ENCODE data around the gene PCDHB13. TPM values are rescaled to one million over a fixed set of nuclear protein-coding genes. Genes with fewer than 3 reads are reported as not detected.
"Not testable (repeated sequence)": the region's sequence is repeated elsewhere in the genome, so short reads cannot be mapped to it uniquely, and the experiment has no call there.

The PCDHB13 gene
- total and polyA plus RNA-seq, 2 of the 13 experiments (the other 11 are each of a cell fraction or from before 2014, with no cell fraction given), result 0.57 to 0.80 TPM

DNA sequence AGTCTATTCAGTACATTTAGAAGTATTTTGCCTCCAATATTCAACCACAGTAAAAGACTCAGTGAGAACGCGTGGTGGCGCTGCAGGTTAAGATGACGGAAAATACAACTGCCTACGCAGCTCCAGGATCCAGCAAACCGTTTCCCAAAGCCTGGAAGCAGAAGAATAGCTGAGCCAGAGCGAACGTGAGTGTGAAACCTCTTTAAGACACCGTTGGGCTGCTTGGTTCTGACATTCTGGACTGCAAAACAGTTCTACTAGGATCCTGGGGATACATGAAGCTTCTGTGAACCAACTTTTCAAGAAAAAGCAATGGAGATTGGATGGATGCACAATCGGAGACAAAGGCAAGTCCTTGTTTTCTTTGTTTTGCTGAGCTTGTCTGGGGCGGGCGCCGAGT lies 31.5 kb upstream of the PCDHB13 start, which contains the start of gene PCDHB16 (continued):
- TF ChIP-seq, protein P1, sequence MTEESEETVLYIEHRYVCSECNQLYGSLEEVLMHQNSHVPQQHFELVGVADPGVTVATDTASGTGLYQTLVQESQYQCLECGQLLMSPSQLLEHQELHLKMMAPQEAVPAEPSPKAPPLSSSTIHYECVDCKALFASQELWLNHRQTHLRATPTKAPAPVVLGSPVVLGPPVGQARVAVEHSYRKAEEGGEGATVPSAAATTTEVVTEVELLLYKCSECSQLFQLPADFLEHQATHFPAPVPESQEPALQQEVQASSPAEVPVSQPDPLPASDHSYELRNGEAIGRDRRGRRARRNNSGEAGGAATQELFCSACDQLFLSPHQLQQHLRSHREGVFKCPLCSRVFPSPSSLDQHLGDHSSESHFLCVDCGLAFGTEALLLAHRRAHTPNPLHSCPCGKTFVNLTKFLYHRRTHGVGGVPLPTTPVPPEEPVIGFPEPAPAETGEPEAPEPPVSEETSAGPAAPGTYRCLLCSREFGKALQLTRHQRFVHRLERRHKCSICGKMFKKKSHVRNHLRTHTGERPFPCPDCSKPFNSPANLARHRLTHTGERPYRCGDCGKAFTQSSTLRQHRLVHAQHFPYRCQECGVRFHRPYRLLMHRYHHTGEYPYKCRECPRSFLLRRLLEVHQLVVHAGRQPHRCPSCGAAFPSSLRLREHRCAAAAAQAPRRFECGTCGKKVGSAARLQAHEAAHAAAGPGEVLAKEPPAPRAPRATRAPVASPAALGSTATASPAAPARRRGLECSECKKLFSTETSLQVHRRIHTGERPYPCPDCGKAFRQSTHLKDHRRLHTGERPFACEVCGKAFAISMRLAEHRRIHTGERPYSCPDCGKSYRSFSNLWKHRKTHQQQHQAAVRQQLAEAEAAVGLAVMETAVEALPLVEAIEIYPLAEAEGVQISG (CRISPR knock-in tag; IDR thresholded peaks at IDR 0.05), result peak; percentile 77
- no peak for TF ChIP-seq ZNF563 (CRISPR knock-in tag; IDR thresholded peaks at IDR 0.05)
- TF ChIP-seq, protein P2, sequence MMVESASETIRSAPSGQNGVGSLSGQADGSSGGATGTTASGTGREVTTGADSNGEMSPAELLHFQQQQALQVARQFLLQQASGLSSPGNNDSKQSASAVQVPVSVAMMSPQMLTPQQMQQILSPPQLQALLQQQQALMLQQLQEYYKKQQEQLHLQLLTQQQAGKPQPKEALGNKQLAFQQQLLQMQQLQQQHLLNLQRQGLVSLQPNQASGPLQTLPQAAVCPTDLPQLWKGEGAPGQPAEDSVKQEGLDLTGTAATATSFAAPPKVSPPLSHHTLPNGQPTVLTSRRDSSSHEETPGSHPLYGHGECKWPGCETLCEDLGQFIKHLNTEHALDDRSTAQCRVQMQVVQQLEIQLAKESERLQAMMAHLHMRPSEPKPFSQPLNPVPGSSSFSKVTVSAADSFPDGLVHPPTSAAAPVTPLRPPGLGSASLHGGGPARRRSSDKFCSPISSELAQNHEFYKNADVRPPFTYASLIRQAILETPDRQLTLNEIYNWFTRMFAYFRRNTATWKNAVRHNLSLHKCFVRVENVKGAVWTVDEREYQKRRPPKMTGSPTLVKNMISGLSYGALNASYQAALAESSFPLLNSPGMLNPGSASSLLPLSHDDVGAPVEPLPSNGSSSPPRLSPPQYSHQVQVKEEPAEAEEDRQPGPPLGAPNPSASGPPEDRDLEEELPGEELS (CRISPR knock-in tag; IDR thresholded peaks at IDR 0.05), result 0 out of 2 replicates have a peak, but pooled peaks have one; percentile 19

DNA sequence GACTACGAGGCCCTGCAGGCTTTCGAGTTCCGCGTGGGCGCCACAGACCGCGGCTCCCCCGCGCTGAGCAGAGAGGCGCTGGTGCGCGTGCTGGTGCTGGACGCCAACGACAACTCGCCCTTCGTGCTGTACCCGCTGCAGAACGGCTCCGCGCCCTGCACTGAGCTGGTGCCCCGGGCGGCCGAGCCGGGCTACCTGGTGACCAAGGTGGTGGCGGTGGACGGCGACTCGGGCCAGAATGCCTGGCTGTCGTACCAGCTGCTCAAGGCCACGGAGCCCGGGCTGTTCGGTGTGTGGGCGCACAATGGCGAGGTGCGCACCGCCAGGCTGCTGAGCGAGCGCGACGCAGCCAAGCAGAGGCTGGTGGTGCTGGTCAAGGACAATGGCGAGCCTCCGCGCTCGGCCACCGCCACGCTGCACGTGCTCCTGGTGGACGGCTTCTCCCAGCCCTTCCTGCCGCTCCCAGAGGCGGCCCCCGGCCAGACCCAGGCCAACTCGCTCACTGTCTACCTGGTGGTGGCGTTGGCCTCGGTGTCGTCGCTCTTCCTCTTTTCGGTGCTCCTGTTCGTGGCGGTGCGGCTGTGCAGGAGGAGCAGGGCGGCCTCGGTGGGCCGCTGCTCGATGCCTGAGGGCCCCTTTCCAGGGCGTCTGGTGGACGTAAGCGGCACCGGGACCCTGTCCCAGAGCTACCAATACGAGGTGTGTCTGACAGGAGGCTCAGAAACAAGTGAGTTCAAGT lies 29.4 kb upstream of the PCDHB13 start:
- H3K9ac ChIP-seq (ENCODE audit: insufficient read depth, low read depth, low read length); H4K20me1 ChIP-seq (ENCODE audit: insufficient read depth, low read length); FAIRE-seq; in situ Hi-C loops (cut with HindIII; ENCODE audit: extremely low pct_ligation_motif_present, low pct_unique_long_range_greater_than_20kb); BruUV-seq (replicated peaks); H3K27me3 ChIP-seq (ENCODE audit: control insufficient read depth in 1 of 2, insufficient read depth in 2 of 2, low read length in 2 of 2); CTCF ChIA-PET (ENCODE audit: low intra/inter-chr PET ratio, low total read pairs); H3K4me3 ChIP-seq (replicated peaks in 1 of 3; ENCODE audit: insufficient read depth in 1 of 3, low read depth in 2 of 3, low read length in 3 of 3); H2AFZ ChIP-seq (ENCODE audit: low read length); POLR2A ChIA-PET; H3K36me3 ChIP-seq (replicated peaks in 1 of 2; ENCODE audit: control insufficient read depth in 1 of 2, insufficient read depth in 2 of 2, low read length in 2 of 2); H3K4me1 ChIP-seq (ENCODE audit: insufficient read depth, low read length); H3K9me3 ChIP-seq (ENCODE audit: low read length); DNase-seq (ENCODE audit: low spot score); ATAC-seq; H3K79me2 ChIP-seq (ENCODE audit: insufficient read depth, low read length); H3K4me2 ChIP-seq (ENCODE audit: low read depth, low read length); H3K27ac ChIP-seq (ENCODE audit: extremely low read length, insufficient read depth, low read length); intact Hi-C loops (cut with micrococcal nuclease; ENCODE audit: unreplicated experiment): not testable (repeated sequence)
- WGBS (ENCODE audit: low lambda C conversion rate), result 74% methylated on average over 17 of the region's 69 CpGs

All from HepG2 (cell line).